Activated CD8-positive, alpha-beta memory T cell treated with anti-CD3 and anti-CD28 coated beads, Interleukin-2, amount 50 U/mL, for 24 hours (primary cell): ENCODE measurements around the gene GTF3C2.

Source experiments
- DNase-seq: peaks from one replicate; pipeline ENCODE4 v3.0.0-alpha.2; 2020; ENCODE audit errors: extremely low read depth

The GTF3C2 gene, protein sequence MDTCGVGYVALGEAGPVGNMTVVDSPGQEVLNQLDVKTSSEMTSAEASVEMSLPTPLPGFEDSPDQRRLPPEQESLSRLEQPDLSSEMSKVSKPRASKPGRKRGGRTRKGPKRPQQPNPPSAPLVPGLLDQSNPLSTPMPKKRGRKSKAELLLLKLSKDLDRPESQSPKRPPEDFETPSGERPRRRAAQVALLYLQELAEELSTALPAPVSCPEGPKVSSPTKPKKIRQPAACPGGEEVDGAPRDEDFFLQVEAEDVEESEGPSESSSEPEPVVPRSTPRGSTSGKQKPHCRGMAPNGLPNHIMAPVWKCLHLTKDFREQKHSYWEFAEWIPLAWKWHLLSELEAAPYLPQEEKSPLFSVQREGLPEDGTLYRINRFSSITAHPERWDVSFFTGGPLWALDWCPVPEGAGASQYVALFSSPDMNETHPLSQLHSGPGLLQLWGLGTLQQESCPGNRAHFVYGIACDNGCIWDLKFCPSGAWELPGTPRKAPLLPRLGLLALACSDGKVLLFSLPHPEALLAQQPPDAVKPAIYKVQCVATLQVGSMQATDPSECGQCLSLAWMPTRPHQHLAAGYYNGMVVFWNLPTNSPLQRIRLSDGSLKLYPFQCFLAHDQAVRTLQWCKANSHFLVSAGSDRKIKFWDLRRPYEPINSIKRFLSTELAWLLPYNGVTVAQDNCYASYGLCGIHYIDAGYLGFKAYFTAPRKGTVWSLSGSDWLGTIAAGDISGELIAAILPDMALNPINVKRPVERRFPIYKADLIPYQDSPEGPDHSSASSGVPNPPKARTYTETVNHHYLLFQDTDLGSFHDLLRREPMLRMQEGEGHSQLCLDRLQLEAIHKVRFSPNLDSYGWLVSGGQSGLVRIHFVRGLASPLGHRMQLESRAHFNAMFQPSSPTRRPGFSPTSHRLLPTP

GRCh38 chr2:27356382-27357181 is at the start of gene GTF3C2:
TSS of gene GTF3C2 (minus strand) at chr2:27356764. CDS start at chr2:27343554, 13,210 bp downstream.
- peak; percentile 88 for DNase-seq

DNA sequence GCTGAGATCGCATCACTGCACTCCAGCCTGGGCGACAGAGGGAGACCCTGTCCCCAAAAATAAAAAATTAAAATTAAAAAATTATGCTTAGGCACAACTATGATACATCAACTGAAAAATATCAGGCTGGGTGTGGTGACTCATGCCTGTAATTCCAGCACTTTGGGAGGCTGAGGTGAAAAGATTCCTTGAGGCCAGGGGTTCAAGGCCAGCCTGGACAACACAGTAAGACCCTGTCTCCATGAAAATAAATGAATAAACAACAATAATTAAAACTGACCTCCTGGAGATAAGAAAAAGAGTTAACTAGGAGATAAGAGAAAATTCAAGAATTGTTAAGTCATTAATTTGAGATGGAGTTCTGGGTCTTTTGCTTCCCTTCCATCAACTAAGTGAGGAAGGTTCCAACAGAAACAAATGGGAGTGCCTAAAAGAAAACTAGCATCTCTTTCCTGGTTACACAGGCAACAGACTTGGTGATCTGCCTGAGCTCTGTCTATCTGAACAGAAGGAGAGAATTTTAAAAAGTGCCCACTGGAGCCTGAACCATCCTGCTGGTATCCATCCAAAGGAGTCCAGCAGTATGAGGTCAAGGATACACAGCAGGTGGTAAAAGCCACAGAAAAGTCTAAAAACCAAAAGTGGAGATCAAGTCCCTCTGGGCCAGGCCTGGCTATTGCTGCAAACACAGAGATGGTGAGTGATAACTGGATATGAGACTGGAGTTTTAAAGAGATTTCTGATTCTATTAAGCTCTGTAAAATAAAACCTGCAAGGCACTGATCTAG is 44.0 kb upstream of the GTF3C2 start:
- no peak for DNase-seq

DNA sequence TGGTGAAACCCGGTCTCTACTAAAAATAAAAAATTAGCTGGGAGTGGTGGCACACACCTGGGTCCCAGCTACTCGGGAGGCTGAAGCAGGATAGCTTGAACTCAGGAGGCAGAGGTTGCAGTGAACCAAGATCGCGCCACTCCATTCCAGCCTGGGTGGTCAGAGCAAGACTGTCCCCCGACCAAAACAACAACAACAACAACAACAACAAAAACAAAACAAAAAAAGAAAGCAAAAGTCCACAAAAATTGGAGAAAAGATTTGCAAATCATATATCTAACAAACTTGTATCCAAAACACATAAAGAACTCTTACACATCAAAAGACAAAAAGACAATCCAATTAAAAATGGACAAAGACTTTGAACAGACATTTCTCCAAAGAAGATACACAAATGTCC is 42.4 kb upstream of the GTF3C2 start:
- DNase-seq: no peak

- DNase-seq: no peak
These were observed 36.7 kb upstream of the GTF3C2 start for GRCh38 chr2:27393225-27393624.

DNA sequence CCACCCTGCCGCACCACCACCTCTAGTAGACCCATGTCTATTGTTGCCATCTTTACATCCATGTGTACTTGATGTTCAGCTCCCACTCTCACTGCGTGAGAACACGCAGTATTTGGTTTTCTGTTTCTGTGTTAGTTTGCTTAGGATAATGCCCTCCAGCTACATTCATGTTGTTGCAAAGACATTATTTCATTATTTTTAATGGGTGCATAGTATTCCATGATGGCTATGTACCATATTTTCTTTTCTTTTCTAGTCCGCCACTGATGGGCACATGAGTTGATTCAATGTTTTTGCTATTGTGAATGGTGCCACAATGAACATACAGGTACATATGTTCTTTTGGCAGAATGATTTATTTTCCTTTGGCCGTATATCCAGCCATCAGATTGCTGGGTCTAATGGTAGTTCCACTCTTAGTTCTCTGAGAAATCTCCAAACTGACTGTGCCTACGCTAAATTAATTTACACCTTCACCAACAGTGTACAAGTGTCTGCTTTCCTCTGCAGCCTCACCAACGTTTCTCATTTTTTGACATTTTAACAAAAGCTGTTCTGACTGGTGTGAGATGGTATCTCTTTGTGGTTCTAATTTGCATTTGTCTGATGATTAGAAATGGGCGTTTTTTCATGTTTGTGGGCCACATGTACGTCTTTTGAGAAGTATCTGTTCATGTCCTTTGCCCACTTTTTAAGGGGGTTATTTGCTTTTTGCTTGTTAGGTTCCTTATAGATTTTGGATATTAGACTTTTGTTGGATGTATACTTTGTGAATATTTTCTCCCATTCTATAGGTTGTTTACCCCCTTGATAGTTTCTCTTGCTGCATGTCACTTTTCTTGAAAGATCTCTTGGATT is 34.5 kb upstream of the GTF3C2 start:
- DNase-seq: no peak

- no peak for DNase-seq
These were observed 25.1 kb upstream of the GTF3C2 start for GRCh38 chr2:27381577-27382181.

GRCh38 chr2:27380626-27381545 is 24.3 kb upstream of the GTF3C2 start, which contains the start of gene ZNF513:
TSS of gene ZNF513 (minus strand) at chr2:27380734. CDS start at chr2:27380526, 208 bp downstream.
- peak; percentile 75 for DNase-seq

DNA sequence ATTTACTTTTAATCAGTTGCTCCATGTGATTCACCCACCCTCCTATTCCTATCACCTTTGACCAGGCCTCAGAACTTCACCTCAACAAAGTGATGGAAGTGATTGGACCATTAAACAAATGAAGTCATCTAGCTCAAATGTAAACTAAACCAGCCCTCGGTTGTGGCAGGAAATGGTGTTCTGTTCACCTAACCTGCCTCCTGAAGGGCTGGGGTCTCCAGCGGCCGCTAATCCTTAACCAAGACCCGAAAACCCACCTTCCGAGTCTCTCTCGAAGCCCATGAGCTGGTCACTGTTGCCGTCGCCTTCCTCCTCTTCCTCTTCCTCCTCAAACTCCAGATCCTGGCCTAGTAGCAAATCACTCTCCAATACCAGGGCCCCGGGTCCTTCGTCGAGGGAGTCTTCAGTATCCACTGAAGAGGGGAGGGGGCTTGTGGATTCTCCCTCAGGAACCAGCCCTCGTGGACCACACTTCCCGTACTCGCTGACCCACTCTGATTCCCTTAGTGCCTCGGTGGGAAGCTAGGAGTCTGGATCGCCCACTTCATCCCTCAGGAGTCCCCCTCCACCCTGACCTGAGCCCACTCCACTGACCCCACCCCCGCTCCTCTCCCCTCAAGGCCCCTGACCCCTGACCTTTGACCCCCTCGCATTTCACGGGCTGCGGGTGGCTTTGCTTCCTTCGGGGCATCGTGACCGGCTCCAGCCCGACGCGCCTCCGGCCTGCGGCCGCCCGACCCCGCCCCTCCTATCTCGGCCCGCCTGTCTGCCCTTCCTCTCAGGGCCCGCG is 23.5 kb upstream of the GTF3C2 start:
- DNase-seq: no peak

GRCh38 chr2:27379383-27379835 is 22.8 kb upstream of the GTF3C2 start:
- no peak for DNase-seq

DNA sequence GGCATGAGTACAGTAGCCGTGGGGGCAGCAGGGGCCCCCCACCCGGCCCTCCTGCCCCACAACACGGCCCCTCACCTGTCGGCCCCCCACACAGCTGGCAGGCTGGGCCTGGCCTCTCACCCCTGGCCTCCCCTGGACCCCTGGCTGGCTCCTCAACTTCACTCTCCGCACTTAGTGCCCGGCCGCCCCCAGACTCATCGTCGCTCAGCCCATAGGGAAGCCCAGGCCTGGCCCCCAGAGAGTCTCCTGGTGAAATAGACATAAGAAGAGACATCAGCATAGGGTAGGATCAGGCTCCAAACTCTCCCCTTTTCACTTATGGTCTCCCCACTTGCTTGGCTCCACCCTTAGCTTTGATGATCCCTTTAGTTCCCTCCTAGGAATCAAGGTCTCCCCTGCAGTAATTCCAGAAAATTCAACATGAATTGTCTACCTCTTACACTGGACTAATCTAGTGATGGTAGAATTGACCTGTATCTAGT is 22.3 kb upstream of the GTF3C2 start:
- DNase-seq: no peak

DNA sequence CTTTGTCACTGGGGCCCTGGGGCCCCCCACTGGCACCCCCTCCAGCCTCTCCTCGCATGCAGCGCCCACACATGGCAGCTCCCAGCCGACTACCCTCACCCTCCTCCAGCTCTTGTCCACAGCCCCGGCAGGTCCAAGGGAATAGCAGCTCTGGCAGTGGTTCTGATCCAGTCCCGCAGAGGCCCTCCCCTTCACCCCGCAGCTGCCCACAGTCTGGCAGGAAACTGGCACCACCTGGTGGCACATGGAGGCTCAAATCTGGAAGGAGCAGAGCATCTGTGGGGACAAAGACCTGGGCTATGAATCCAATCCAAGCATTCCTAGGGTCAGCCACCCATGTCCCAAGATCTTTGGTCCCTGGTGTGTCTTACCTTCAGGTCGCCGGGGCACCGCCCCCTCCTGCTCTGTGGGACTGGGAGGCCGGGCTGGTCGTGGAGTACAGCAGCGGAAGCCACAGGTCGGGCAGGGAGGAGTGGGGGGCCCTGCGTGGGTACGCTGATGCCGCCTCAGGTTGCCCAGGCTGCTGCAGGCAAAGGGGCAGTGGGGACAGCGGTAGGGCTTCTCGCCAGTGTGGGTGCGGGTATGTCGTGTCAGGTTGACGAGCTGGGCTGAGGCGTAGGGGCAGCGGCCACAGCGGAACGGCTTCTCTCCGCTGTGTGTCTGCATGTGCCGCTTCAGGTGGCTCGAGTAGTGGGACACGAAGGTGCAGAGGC is 21.7 kb upstream of the GTF3C2 start:
- no peak for DNase-seq

- DNase-seq: no peak
These were observed 21.1 kb upstream of the GTF3C2 start for GRCh38 chr2:27377618-27378095.

DNA sequence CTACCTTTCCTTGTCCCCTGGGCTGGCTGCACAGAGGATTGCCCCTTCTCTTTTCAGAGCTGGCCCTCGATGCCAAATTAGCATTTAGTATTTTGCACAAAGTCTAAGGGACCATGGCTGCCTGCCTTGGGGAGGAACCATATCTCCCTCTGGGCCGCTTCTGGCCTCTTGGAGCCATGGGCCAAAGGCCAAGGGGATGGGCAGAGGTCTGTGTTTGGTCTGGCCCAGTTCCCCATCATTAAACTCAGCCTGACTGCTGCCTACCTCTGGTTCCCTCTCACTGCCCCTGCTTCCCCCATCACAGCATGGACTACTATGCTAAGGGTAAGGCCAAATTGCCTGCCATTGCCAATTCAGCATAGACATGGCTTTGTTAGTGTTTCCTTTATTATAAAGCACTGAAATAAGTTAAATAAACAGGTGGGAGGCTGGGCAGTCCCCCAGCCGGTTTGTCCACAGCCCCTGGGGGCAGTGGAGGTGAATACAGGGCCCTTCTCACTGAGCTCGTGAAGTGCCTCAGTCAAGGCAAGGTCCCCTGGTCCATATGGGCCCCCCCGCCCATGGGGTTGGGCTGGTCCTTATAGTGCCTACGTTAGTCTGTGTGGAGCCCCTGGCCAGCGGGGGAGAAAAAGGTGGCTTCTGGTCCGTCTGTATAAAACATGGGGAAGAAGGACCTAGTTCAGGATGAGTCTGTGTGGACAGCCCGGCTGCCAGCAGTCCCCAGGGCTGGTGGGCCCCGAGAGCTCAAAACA is 20.5 kb upstream of the GTF3C2 start:
- no peak for DNase-seq

DNA sequence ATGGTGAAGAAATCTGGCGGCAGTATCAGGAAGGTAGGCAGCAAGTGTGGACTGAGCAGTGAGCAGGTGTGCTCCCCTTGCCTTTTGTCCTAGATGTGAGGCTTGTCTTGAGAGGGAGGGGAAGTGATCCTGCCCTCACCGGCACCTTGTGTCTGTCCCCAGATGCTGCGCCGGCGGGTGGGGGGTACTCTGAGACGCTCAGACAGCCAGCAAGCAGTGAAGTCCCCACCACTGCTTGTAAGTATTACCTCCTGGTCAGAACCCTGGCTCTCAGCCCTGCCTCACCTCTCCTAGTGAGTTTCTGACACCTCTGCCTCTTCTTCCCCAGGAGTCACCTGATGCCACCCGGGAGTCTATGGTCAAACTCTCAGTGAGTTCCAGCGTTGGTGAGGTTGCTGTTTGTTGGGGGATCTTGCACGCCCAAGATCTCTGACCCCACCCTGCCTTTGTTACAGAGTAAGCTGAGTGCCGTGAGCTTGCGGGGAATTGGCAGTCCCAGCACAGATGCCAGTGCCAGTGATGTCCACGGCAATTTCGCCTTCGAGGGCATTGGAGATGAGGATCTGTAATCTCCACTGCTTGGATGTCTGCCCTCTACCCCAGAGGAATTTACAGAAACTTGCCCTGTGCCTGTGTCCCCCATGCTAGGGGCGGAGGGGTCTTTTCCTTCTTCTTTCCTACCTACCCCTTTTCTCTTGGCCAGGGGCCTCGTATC is 19.7 kb upstream of the GTF3C2 start:
- no peak for DNase-seq

DNA sequence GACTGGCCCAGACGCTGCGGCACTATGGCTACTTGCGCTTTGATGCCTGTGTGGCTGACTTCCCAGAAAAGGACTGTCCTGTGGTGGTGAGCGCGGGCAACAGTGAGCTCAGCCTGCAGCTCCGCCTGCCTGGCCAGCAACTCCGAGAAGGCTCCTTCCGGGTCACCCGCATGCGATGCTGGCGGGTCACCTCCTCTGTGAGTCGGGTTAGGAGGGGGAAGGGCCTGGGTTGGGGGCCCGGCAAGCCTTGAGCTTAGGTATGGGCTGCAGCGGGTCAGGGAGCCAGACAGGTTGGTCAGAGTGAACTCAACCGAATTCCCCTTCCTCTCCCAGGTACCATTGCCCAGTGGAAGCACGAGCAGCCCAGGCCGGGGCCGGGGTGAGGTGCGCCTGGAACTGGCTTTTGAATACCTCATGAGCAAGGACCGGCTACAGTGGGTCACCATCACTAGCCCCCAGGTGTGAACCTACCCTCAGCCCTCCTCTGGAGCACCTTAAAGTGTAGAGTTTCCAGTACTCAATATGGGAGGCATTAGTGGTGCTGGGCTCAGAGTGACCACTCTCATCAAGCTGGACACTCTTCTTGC is 19.0 kb upstream of the GTF3C2 start:
- DNase-seq: no peak
